HL-60 (cell line): ENCODE data around the gene GTPBP1.

ENCODE experiments used
- DNase-seq, 2 experiments: peaks; one replicate each; pipeline ENCODE4 v3.0.0-alpha.2; 2010 to 2020; ENCODE audit warnings: low read depth in 1 of 2, low spot score in 1 of 2
- H3K27ac ChIP-seq: fragments of 250-450 bp; sonication (Bioruptor Pico); replicated peaks from 2 replicates; pipeline ENCODE4 v1.5.1; 2020; ENCODE audit warnings: mild to moderate bottlenecking, moderate library complexity
- H3K27me3 ChIP-seq: fragments of 250-450 bp; sonication (Bioruptor Pico); 2 replicates; pipeline ENCODE4 v1.5.1; 2021; ENCODE audit warnings: mild to moderate bottlenecking, moderate library complexity; ENCODE audit not compliant: insufficient read depth, poor library complexity, severe bottlenecking
- H3K4me3 ChIP-seq: replicated peaks from 2 replicates; pipeline ENCODE4 v1.5.1; 2011; ENCODE audit warnings: mild to moderate bottlenecking, control low read depth, low read length; ENCODE audit not compliant: insufficient read depth
- GABPA ChIP-seq: IDR thresholded peaks from 2 replicates; pipeline ENCODE4 v1.6.1; 2012; ENCODE audit warnings: low read depth
- POLR2AphosphoS5 ChIP-seq: IDR thresholded peaks from 2 replicates; pipeline ENCODE4 v1.6.1; 2012; ENCODE audit warnings: low read depth
- REST ChIP-seq: IDR thresholded peaks from 2 replicates; pipeline ENCODE4 v1.6.1; 2012; ENCODE audit warnings: low read depth; ENCODE audit not compliant: insufficient replicate concordance
- SPI1 ChIP-seq: IDR thresholded peaks from 2 replicates; pipeline ENCODE4 v1.6.1; 2012; ENCODE audit warnings: low read depth, mild to moderate bottlenecking, borderline replicate concordance
- TF ChIP-seq, protein P1 (sequence below): IDR thresholded peaks from one replicate; pipeline ENCODE4 v1.5.1; 2011; ENCODE audit warnings: low read length, control low read depth, inconsistent platforms; ENCODE audit not compliant: insufficient read depth

GTPBP1 gene

GRCh38 chr22:38699143-38699542, 6.6 kb upstream of the GTPBP1 start:
- H3K27me3 ChIP-seq = no peaks in the 10 kb centered on the region
- DNase-seq = no peak
- H3K4me3 ChIP-seq = no peak overlapping the region
- no peak overlapping the region for H3K27ac ChIP-seq
- no peak for TF ChIP-seq GABPA
- TF ChIP-seq POLR2AphosphoS5 = no peak
- TF ChIP-seq REST = no peak
- no peak for TF ChIP-seq SPI1
- TF ChIP-seq, protein P1, sequence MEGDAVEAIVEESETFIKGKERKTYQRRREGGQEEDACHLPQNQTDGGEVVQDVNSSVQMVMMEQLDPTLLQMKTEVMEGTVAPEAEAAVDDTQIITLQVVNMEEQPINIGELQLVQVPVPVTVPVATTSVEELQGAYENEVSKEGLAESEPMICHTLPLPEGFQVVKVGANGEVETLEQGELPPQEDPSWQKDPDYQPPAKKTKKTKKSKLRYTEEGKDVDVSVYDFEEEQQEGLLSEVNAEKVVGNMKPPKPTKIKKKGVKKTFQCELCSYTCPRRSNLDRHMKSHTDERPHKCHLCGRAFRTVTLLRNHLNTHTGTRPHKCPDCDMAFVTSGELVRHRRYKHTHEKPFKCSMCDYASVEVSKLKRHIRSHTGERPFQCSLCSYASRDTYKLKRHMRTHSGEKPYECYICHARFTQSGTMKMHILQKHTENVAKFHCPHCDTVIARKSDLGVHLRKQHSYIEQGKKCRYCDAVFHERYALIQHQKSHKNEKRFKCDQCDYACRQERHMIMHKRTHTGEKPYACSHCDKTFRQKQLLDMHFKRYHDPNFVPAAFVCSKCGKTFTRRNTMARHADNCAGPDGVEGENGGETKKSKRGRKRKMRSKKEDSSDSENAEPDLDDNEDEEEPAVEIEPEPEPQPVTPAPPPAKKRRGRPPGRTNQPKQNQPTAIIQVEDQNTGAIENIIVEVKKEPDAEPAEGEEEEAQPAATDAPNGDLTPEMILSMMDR = no peak

DNA sequence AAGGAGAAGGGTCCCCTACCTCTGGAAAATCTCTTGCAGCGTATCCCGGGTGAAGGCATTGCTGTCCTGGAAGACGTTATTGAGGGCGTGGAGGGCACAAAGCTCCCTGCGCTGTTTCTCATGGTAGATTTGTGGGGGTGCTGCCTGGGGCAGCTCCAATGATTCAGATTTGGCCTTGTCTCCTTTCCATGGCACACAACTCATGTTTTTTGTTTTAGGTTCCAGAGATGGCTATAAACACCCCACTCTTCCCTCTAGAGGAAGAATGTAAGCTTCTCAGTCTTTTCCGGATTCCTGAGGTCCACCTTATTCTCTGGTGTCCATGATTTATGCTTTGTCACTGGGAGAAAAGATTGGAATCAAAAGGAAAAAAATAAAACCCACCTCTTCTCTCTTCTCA, 6.0 kb upstream of the GTPBP1 start:
- Histone ChIP-seq H3K27me3 (no peaks in the 10 kb centered on the region), H3K4me3 (peak overlapping the region; percentile 67), H3K27ac (peak overlapping the region; percentile 57)
- TF ChIP-seq, protein P1 = no peak
- TF ChIP-seq POLR2AphosphoS5 (no peak), SPI1 (no peak), GABPA (no peak), REST (no peak)
- DNase-seq = no peak

DNA sequence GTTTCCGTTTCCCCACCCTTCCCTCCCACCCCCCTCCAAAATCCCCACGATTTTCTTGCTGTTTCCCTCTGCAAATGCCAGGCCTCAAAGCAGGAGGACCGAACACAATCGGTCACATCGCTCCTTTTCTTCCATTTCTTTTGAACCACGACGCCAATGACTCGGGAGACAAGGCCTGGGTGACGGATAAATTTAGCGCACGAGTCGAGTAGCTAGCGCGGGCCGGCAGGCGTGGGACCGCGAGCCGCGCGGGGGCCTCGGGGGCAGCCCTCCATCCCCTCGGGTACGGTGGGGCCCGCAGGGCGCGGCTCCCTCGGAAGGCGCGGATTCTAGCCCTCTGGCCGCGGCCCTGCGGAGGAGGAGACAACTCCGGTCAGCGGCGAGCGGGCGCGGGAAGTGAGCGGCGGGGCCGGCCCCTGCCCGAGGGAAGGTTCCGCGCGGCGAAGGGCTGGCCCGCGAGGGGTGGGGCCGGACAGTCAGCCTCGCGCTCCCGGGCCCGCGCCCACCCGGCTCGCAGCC, 5.4 kb upstream of the GTPBP1 start:
- H3K4me3 ChIP-seq = peak overlapping the region; percentile 67
- H3K27ac ChIP-seq = peak overlapping the region; percentile 57
- TF ChIP-seq POLR2AphosphoS5 = no peak
- no peak for TF ChIP-seq SPI1
- TF ChIP-seq, protein P1 = no peak
- no peak for TF ChIP-seq REST
- TF ChIP-seq GABPA = no peak
- DNase-seq = peak; percentile 40 to 63
- no peaks in the 10 kb centered on the region for H3K27me3 ChIP-seq
